H1 (cell line): Measurements from ENCODE around the gene B4GALNT1. TPM values are rescaled to one million over a fixed set of nuclear protein-coding genes. Genes with fewer than 3 reads are reported as not detected.

Source experiments
- CTCF ChIA-PET: fragments of 300-600 bp; sonication (Branson Sonifier 250); formaldehyde crosslinking; loops from one replicate; lab custom pipeline; 2021; ENCODE audit not compliant: partially characterized antibody; lab: Charles Lee
- POLR2A ChIA-PET: fragments of 300-600 bp; sonication (Branson Sonifier 250); formaldehyde crosslinking; loops from one replicate; lab custom pipeline; 2021; ENCODE audit warnings: inconsistent platforms; ENCODE audit not compliant: partially characterized antibody; lab: Charles Lee
- DNase-seq, 2 experiments: peaks; one replicate each; pipeline versions ENCODE4 v3.0.0 to v3.0.0-alpha.2; 2010 to 2022; ENCODE audit warnings: low spot score in 2 of 2, low read depth in 1 of 2, mixed read lengths in 1 of 2
- FAIRE-seq: peaks from 2 replicates; lab custom pipeline; 2011; peaks lifted over from hg19 to GRCh38; lab: Jason Lieb, UNC
- H2AFZ ChIP-seq: 2 replicates; pipeline ENCODE4 v1.8.1; 2012; ENCODE audit warnings: low read length, inconsistent platforms
- H2AK5ac ChIP-seq: 2 replicates; pipeline ENCODE4 v1.6.1; 2013; ENCODE audit warnings: low read depth, low read length
- H2BK120ac ChIP-seq: replicated peaks from 2 replicates; pipeline ENCODE3; 2013; ENCODE audit warnings: low read depth, low read length, inconsistent platforms
- H2BK12ac ChIP-seq: 2 replicates; pipeline ENCODE4 v1.6.1; 2013; ENCODE audit warnings: low read depth, low read length
- H2BK15ac ChIP-seq: 2 replicates; pipeline ENCODE4 v1.6.1; 2013; ENCODE audit warnings: low read length
- H2BK20ac ChIP-seq: 2 replicates; pipeline ENCODE4 v1.6.1; 2013; ENCODE audit warnings: low read length
- H2BK5ac ChIP-seq: 2 replicates; pipeline ENCODE4 v1.6.1; 2013; ENCODE audit warnings: low read depth, low read length
- H3K14ac ChIP-seq: 2 replicates; pipeline ENCODE4 v1.6.1; 2013; ENCODE audit warnings: inconsistent platforms; ENCODE audit not compliant: insufficient read length
- H3K18ac ChIP-seq: 2 replicates; pipeline ENCODE4 v1.6.1; 2013; ENCODE audit warnings: low read length; ENCODE audit errors: extremely low read depth
- H3K23ac ChIP-seq: 2 replicates; pipeline ENCODE4 v1.6.1; 2013; ENCODE audit warnings: inconsistent platforms; ENCODE audit not compliant: insufficient read length
- H3K23me2 ChIP-seq: 2 replicates; pipeline ENCODE4 v1.6.1; 2013; ENCODE audit warnings: low read depth, low read length
- H3K27ac ChIP-seq: 2 replicates; pipeline ENCODE4 v1.6.1; 2011; ENCODE audit warnings: low read depth, low read length, inconsistent platforms
- H3K27me3 ChIP-seq, 4 experiments: replicated peaks in 1 of 4; 1 replicate in 1 of 4; 2 replicates in 3 of 4; pipeline versions ENCODE4 v1.6.1 to v1.8.1; 2011 to 2013; ENCODE audit warnings: low read length in 3 of 4, mild to moderate bottlenecking in 3 of 4, inconsistent platforms in 2 of 4, mixed read lengths in 2 of 4, moderate library complexity in 1 of 4; ENCODE audit not compliant: control insufficient read depth in 3 of 4, insufficient read depth in 3 of 4; ENCODE audit errors: extremely low read depth in 1 of 4
- H3K36me3 ChIP-seq, 4 experiments: 2 replicates each; pipeline versions ENCODE4 v1.6.1 to v1.8.1; 2011 to 2013; ENCODE audit warnings: mild to moderate bottlenecking in 4 of 4, low read length in 3 of 4, moderate library complexity in 2 of 4, control low read depth in 1 of 4, inconsistent platforms in 1 of 4; ENCODE audit not compliant: insufficient read depth in 4 of 4, control insufficient read depth in 2 of 4
- H3K4ac ChIP-seq: replicated peaks from 2 replicates; pipeline ENCODE3; 2013; ENCODE audit warnings: low read length, low read depth, mixed read lengths, inconsistent platforms; ENCODE audit not compliant: insufficient read length
- H3K4me1 ChIP-seq, 4 experiments: replicated peaks in 1 of 4; 1 replicate in 1 of 4; 2 replicates in 3 of 4; pipeline versions ENCODE4 v1.6.1 to v1.8.1; 2011 to 2013; ENCODE audit warnings: low read length in 3 of 4, inconsistent platforms in 2 of 4, mixed read lengths in 1 of 4; ENCODE audit not compliant: insufficient read depth in 4 of 4, control insufficient read depth in 3 of 4
- H3K4me2 ChIP-seq, 2 experiments: 2 replicates each; pipeline versions ENCODE4 v1.6.1 to v1.8.1; 2011 to 2013; ENCODE audit warnings: low read depth in 2 of 2, low read length in 2 of 2, control low read depth in 1 of 2, inconsistent platforms in 1 of 2, mild to moderate bottlenecking in 1 of 2; ENCODE audit not compliant: insufficient read depth in 1 of 2
- H3K4me3 ChIP-seq, 4 experiments: fragments of 200-600, 300-600 bp in 1 of 4; sonication (generic), shearing (Covaris generic), sonication (Bioruptor Twin) in 1 of 4; 2 replicates each; pipeline versions ENCODE4 v1.5.1 to v1.8.1; 2011 to 2016; ENCODE audit warnings: low read length in 4 of 4, low read depth in 3 of 4, control low read depth in 2 of 4, inconsistent platforms in 2 of 4, mild to moderate bottlenecking in 2 of 4, mixed read lengths in 1 of 4, moderate library complexity in 1 of 4; ENCODE audit not compliant: insufficient read depth in 2 of 4; ENCODE audit errors: extremely low read depth in 1 of 4
- H3K56ac ChIP-seq: replicated peaks from 2 replicates; pipeline ENCODE3; 2013; ENCODE audit warnings: low read depth, mild to moderate bottlenecking, mixed read lengths, low read length, inconsistent platforms; ENCODE audit not compliant: insufficient read length
- H3K79me1 ChIP-seq: 2 replicates; pipeline ENCODE4 v1.6.1; 2013; ENCODE audit warnings: low read depth, low read length, control low read depth
- H3K79me2 ChIP-seq, 2 experiments: 2 replicates each; pipeline versions ENCODE4 v1.6.1 to v1.8.1; 2012 to 2013; ENCODE audit warnings: low read length in 2 of 2, mild to moderate bottlenecking in 2 of 2, inconsistent platforms in 1 of 2; ENCODE audit not compliant: insufficient read depth in 2 of 2, control insufficient read depth in 1 of 2
- H3K9ac ChIP-seq, 4 experiments: replicated peaks in 1 of 4; 1 replicate in 1 of 4; 2 replicates in 3 of 4; pipeline versions ENCODE4 v1.6.1 to v1.8.1; 2011 to 2013; ENCODE audit warnings: low read depth in 3 of 4, low read length in 3 of 4, control low read depth in 2 of 4, mild to moderate bottlenecking in 2 of 4, moderate library complexity in 2 of 4, inconsistent platforms in 1 of 4; ENCODE audit errors: extremely low read depth in 1 of 4
- H3K9me3 ChIP-seq, 2 experiments: 2 replicates each; pipeline versions ENCODE4 v1.6.1 to v1.8.1; 2012 to 2013; ENCODE audit warnings: mild to moderate bottlenecking in 2 of 2, moderate library complexity in 2 of 2, control low read depth in 1 of 2, inconsistent platforms in 1 of 2, low read depth in 1 of 2, low read length in 1 of 2, mixed read lengths in 1 of 2; ENCODE audit not compliant: insufficient read depth in 2 of 2
- H4K20me1 ChIP-seq, 2 experiments: replicated peaks in 1 of 2; 2 replicates each; pipeline versions ENCODE3 to v1.8.1; 2011 to 2013; ENCODE audit warnings: inconsistent platforms in 2 of 2, low read length in 2 of 2, mild to moderate bottlenecking in 1 of 2; ENCODE audit not compliant: insufficient read depth in 2 of 2, control insufficient read depth in 1 of 2
- H4K5ac ChIP-seq: 2 replicates; pipeline ENCODE4 v1.6.1; 2013; ENCODE audit warnings: low read length, low read depth, mixed read lengths, inconsistent platforms; ENCODE audit not compliant: insufficient read length
- H4K8ac ChIP-seq: 2 replicates; pipeline ENCODE4 v1.8.0; 2013; ENCODE audit warnings: mild to moderate bottlenecking, moderate library complexity, low read length, inconsistent platforms; ENCODE audit not compliant: insufficient read depth; ENCODE audit errors: extremely low read depth
- H4K91ac ChIP-seq: replicated peaks from 2 replicates; pipeline ENCODE3; 2013; ENCODE audit warnings: low read length, mixed read lengths, inconsistent platforms; ENCODE audit not compliant: insufficient read length
- ATF3 ChIP-seq: IDR thresholded peaks from 2 replicates; pipeline ENCODE4 v1.6.1; 2011; ENCODE audit warnings: low read depth, mild to moderate bottlenecking, low read length; ENCODE audit not compliant: insufficient read depth
- BRCA1 ChIP-seq: IDR thresholded peaks from 2 replicates; pipeline ENCODE4 v1.6.1; 2012; ENCODE audit warnings: low read depth, low read length, improper control_type of control experiment
- EGR1 ChIP-seq: IDR thresholded peaks from 2 replicates; pipeline ENCODE4 v1.6.1; 2011; ENCODE audit warnings: low read depth, low read length, borderline replicate concordance
- RBBP5 ChIP-seq: IDR thresholded peaks from 2 replicates; pipeline ENCODE4 v1.7.1; 2012; ENCODE audit warnings: low read depth, mild to moderate bottlenecking, inconsistent platforms, low read length, moderate library complexity, borderline replicate concordance
- RFX5 ChIP-seq: IDR thresholded peaks from 2 replicates; pipeline ENCODE4 v1.6.1; 2011; ENCODE audit warnings: low read depth, low read length, improper control_type of control experiment, borderline replicate concordance
- SP1 ChIP-seq: IDR thresholded peaks from 2 replicates; pipeline ENCODE4 v1.6.1; 2011; ENCODE audit warnings: low read depth, low read length
- SUZ12 ChIP-seq: fragments of 200-600 bp; sonication (generic); IDR thresholded peaks from 2 replicates; pipeline ENCODE4 v1.6.1; 2012; ENCODE audit warnings: mild to moderate bottlenecking, inconsistent platforms, low read length, moderate library complexity, mixed read lengths
- TAF7 ChIP-seq: optimal IDR thresholded peaks from 2 replicates; pipeline ENCODE3; 2011; ENCODE audit warnings: low read depth, mild to moderate bottlenecking, inconsistent platforms, low read length, moderate library complexity, borderline replicate concordance
- polyA plus RNA-seq, 7 experiments: library from polyadenylated mRNA; depleted of rRNA in 3 of 7; stranded (reverse) in 5 of 7; unstranded in 2 of 7; fragments of >200 nt in 5 of 7; fragments of 200-250 nt in 2 of 7; gene quantifications; 1 replicate in 5 of 7; 2 replicates in 1 of 7; 4 replicates in 1 of 7; pipeline versions ENCODE4 v1.2.1 to v1.2.3, GENCODE V29; 2011 to 2013; ENCODE audit warnings: missing spikeins in 2 of 7, mixed read lengths in 2 of 7
- total RNA-seq: library from RNA; stranded (reverse); fragmentation: NEBNext Ultra II Directional; extraction: Animal tissue kit (Norgen Biotek cat#: 25700); gene quantifications from 2 replicates; pipeline ENCODE4 v1.2.1, GENCODE V29; 2021

B4GALNT1 gene
- total and polyA plus RNA-seq, 2 of the 8 experiments (the other 6 are each of a cell fraction or from before 2014, with no cell fraction given) = 1.5 to 2.3 TPM

- H2BK120ac ChIP-seq = no peak overlapping the region
- TF ChIP-seq RBBP5 (no peak), SUZ12 (no peak), SP1 (no peak), TAF7 (no peak), ATF3 (no peak), BRCA1 (no peak), RFX5 (no peak), EGR1 (no peak)
- H3K14ac ChIP-seq = no peak overlapping the region
- H2BK15ac ChIP-seq = no peak overlapping the region
- CTCF ChIA-PET = interaction anchor here (2.4 kb wide), 1 partner anchor 19 kb away, joined by 16 read pairs; no protein-coding TSS in a partner anchor
- H3K56ac ChIP-seq = no peak overlapping the region
- peaks cover 0 to 10% of the 10 kb centered on the region in 2 experiments; a peak in 1 of 4 replicates for H3K79me2 ChIP-seq
- no peak overlapping the region for H2BK20ac ChIP-seq
- no peak overlapping the region for H4K8ac ChIP-seq
- no peak overlapping the region for H2AK5ac ChIP-seq
- H2AFZ ChIP-seq = no peak overlapping the region
- H3K9me3 ChIP-seq = no peaks in the 10 kb centered on the region
- peaks cover 11% of the 10 kb centered on the region for H3K23me2 ChIP-seq
- peaks cover 0 to 4% (median 2%) of the 10 kb centered on the region in 4 experiments; a peak in 6 of 7 replicates for H3K4me1 ChIP-seq
- DNase-seq (no peak), FAIRE-seq (no peak)
- no peak overlapping the region for H4K5ac ChIP-seq
- no peaks in the 10 kb centered on the region for H3K27me3 ChIP-seq
- peaks cover 3 to 23% (median 16%) of the 10 kb centered on the region in 4 experiments; a peak in 6 of 8 replicates for H3K36me3 ChIP-seq
- H3K27ac ChIP-seq = no peak overlapping the region
- no peak overlapping the region for H3K9ac ChIP-seq
- peaks cover 0 to 2% of the 10 kb centered on the region in 2 experiments for H4K20me1 ChIP-seq
- no peaks in the 10 kb centered on the region; the same call in 1 of the 2 replicates for H3K79me1 ChIP-seq
- no peak overlapping the region for H3K4me3 ChIP-seq
- no peak overlapping the region for H3K4ac ChIP-seq
- no peak overlapping the region for H4K91ac ChIP-seq
- no peak overlapping the region for H2BK12ac ChIP-seq
- POLR2A ChIA-PET = interaction anchor here (1.0 to 7.7 kb wide), 4 partner anchors 11 to 133 kb away, joined by 3 to 60 read pairs (median 5); partner anchors contain the start of gene PIP4K2C
- no peak overlapping the region for H2BK5ac ChIP-seq
- H3K23ac ChIP-seq = no peak overlapping the region
- H3K4me2 ChIP-seq = no peak overlapping the region
- H3K18ac ChIP-seq = no peak overlapping the region
Observed at GRCh38 chr12:57602544-57602943, 30.5 kb downstream of the B4GALNT1 start.
